GM12891 (cell line): ENCODE data around the gene PRPF38B.
A peak's percentile ranks its signal among the peaks of the same experiment; 100 is the strongest.
"Not testable (repeated sequence)": the region's sequence is repeated elsewhere in the genome, so short reads cannot be mapped to it uniquely, and the experiment has no call there.

Experiments used
- DNase-seq: peaks from one replicate; pipeline ENCODE4 v3.0.0; 2011; ENCODE audit warnings: low spot score; ENCODE audit not compliant: insufficient read length
- FAIRE-seq: peaks from 2 replicates; lab custom pipeline; 2011; peaks lifted over from hg19 to GRCh38; lab: Jason Lieb, UNC
- PAX5 ChIP-seq: IDR thresholded peaks from 2 replicates; pipeline ENCODE4 v1.6.1; 2011; ENCODE audit warnings: low read length, moderate library complexity, mild to moderate bottlenecking; ENCODE audit not compliant: insufficient read depth, severe bottlenecking
- POLR2A ChIP-seq: IDR thresholded peaks from 2 replicates; pipeline ENCODE4 v1.6.1; 2011; ENCODE audit warnings: low read depth, low read length, control low read depth
- POLR2AphosphoS5 ChIP-seq: IDR thresholded peaks from 2 replicates; pipeline ENCODE4 v1.6.1; 2011; ENCODE audit warnings: low read depth, low read length, control low read depth
- POU2F2 ChIP-seq: IDR thresholded peaks from 2 replicates; pipeline ENCODE4 v1.6.1; 2011; ENCODE audit warnings: low read depth, mild to moderate bottlenecking, control low read depth, low read length, moderate library complexity
- SPI1 ChIP-seq: IDR thresholded peaks from 2 replicates; pipeline ENCODE4 v1.6.1; 2011; ENCODE audit warnings: low read depth, low read length, control low read depth
- TAF1 ChIP-seq: IDR thresholded peaks from 2 replicates; pipeline ENCODE4 v1.6.1; 2011; ENCODE audit warnings: low read depth, low read length, control low read depth

PRPF38B gene

GRCh38 chr1:108678706-108679105 is 13.4 kb upstream of the PRPF38B start:
- DNase-seq (no peak), FAIRE-seq (no peak)
- TF ChIP-seq POLR2AphosphoS5 (no peak), POLR2A (no peak), PAX5 (no peak), SPI1 (peak; percentile 82), TAF1 (no peak)

- no peak for FAIRE-seq
- TF ChIP-seq POLR2A = no peak
- TF ChIP-seq SPI1 = 0 out of 2 replicates have a peak, but pooled peaks have one; percentile 14
- no peak for TF ChIP-seq POLR2AphosphoS5
- no peak for TF ChIP-seq PAX5
- no peak for DNase-seq
Observed at GRCh38 chr1:108679586-108680213, 12.4 kb upstream of the PRPF38B start.

- FAIRE-seq, DNase-seq: not testable (repeated sequence)
Observed at GRCh38 chr1:108681701-108682100, 10.4 kb upstream of the PRPF38B start.

GRCh38 chr1:108685529-108685928 is 6.6 kb upstream of the PRPF38B start:
- FAIRE-seq = no peak
- DNase-seq = no peak
- no peak for TF ChIP-seq SPI1

- DNase-seq = no peak
- no peak for FAIRE-seq
Observed at GRCh38 chr1:108686614-108687313, 5.3 kb upstream of the PRPF38B start.

GRCh38 chr1:108691128-108691941 is 775 bp upstream of the PRPF38B start:
- TF ChIP-seq PAX5 (no peak), POLR2AphosphoS5 (no peak), POU2F2 (no peak), POLR2A (no peak), TAF1 (no peak), SPI1 (no peak)
- DNase-seq = no peak
- FAIRE-seq = no peak

More at GRCh38 chr1:108686614-108687313, 5.3 kb upstream of the PRPF38B start:
- TF ChIP-seq TAF1 = no peak
- TF ChIP-seq POLR2AphosphoS5 = no peak
- TF ChIP-seq POLR2A = no peak
- TF ChIP-seq PAX5 = no peak
- no peak for TF ChIP-seq SPI1
- TF ChIP-seq POU2F2 = no peak

DNA sequence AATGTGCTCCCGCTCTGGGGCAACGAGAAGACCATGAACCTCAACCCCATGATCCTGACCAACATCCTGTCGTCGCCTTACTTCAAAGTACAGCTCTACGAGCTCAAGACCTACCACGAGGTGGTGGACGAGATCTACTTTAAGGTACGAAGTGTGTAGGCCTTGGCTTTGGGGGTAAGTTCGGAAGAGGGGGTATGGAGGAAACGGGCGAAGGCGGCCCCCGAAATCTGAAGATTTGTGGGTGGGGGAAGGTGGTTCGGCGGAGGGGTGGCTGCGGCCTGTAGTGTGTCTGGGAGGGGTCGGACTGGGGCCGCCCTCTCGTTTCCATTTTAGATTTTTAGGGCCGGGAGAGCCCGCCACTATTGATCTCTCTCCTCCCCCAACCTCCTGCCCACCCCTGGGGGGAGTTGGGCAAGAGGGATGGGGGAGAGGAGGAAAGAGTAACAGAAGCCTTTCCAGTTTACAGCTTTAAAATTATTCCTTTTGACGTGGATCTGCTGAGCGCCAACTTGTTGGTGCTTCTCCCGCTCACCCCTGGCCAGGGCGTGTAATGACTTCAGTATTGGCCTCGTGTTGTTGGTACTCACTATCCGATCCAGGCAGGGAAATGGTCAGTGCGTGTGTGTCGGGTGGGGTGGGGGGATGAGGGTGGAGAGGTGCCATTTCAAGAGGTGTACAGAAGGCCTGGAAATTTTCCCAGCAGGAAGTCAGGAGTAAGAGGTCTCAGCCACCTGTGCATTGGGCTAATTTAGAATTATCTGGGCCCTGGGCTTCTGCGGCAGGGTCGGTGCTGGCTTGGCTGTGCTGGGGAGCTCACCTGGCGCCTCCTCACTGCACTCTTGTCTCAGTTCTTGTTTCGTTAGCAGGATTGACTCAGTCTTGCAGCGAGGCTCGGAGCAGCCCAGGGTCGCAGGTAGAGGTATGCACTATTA is 880 bp downstream of the PRPF38B start:
- FAIRE-seq (peak; percentile 82), DNase-seq (peak; percentile 43)
- no peak for TF ChIP-seq PAX5
- 0 out of 2 replicates have a peak, but pooled peaks have one; percentile 17 for TF ChIP-seq TAF1
- TF ChIP-seq SPI1 = peak; percentile 84
- TF ChIP-seq POLR2AphosphoS5 = no peak
- peak; percentile 28; the same call in 1 of the 2 replicates for TF ChIP-seq POLR2A
- TF ChIP-seq POU2F2 = 0 out of 2 replicates have a peak, but pooled peaks have one; percentile 26

DNA sequence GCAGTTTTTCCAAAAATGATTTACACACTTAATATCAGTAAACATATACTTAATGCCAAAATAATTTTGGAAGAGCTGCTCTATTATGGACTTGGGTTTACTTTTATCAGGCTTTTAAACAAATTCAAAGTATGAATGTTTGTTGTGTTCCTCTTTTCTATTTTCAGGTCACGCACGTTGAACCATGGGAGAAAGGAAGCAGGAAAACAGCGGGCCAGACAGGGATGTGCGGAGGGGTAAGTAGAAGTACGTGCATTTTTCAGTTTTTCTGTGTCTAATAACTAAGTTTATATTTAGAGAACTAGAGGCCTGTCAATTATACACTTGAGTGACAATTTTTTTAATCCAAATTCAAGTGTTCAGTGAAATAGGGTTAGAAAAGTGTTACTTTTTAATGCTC is 3.4 kb downstream of the PRPF38B start:
- DNase-seq (no peak), FAIRE-seq (no peak)
- TF ChIP-seq POU2F2 (no peak), PAX5 (no peak), POLR2A (no peak), POLR2AphosphoS5 (no peak), SPI1 (no peak)

DNA sequence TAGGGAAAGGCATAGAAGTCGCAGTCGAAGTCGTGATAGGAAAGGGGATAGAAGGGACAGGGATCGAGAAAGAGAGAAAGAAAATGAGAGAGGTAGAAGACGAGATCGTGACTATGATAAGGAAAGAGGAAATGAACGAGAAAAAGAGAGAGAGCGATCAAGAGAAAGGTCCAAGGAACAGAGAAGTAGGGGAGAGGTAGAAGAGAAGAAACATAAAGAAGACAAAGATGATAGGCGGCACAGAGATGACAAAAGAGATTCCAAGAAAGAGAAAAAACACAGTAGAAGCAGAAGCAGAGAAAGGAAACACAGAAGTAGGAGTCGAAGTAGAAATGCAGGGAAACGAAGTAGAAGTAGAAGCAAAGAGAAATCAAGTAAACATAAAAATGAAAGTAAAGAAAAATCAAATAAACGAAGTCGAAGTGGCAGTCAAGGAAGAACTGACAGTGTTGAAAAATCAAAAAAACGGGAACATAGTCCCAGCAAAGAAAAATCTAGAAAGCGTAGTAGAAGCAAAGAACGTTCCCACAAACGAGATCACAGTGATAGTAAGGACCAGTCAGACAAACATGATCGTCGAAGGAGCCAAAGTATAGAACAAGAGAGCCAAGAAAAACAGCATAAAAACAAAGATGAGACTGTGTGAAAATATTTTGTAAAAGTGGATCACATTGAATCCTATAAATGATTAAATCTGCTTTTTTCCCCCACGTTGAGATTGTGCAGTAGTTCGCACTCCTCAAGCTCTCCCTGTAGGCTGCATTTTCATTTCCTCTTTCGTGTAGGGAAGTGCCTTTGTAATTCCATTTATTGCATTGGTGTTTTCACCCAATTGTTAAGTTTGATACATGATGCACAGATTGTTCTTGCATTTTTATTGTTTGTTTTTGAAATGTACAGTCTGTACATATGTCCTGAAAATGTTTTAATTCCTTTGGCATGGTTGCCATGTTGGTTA is 7.5 kb downstream of the PRPF38B start:
- 0 out of 2 replicates have a peak, but pooled peaks have one; percentile 16 for TF ChIP-seq POLR2AphosphoS5
- TF ChIP-seq POU2F2 = no peak
- no peak for TF ChIP-seq TAF1
- TF ChIP-seq POLR2A = peak; percentile 53; the same call in 1 of the 2 replicates
- peak; percentile 50 for TF ChIP-seq SPI1
- TF ChIP-seq PAX5 = no peak
- FAIRE-seq (no peak), DNase-seq (no peak)
